Cerebellar cortex (tissue), 1 donor: ENCODE data around the gene CAV2.

Source experiments
- DNase-seq: peaks from one replicate; pipeline ENCODE4 v3.0.0-alpha.2; 2015; ENCODE audit warnings: low spot score

The CAV2 gene

GRCh38 chr7:116495736-116496135 lies 3.8 kb upstream of the CAV2 start:
- DNase-seq, result no peak

GRCh38 chr7:116496653-116497052 lies 2.9 kb upstream of the CAV2 start:
- DNase-seq, result no peak

- DNase-seq, result no peak
Measured at GRCh38 chr7:116497708-116498107, 1.8 kb upstream of the CAV2 start.

- DNase-seq, result no peak
Measured at GRCh38 chr7:116500078-116500853, 728 bp downstream of the CAV2 start.

- no peak for DNase-seq
Measured at GRCh38 chr7:116501425-116502167, 2.1 kb downstream of the CAV2 start.

- no peak for DNase-seq
Measured at GRCh38 chr7:116502201-116503096, 2.9 kb downstream of the CAV2 start.

GRCh38 chr7:116503835-116504234 lies 4.3 kb downstream of the CAV2 start:
- no peak for DNase-seq

GRCh38 chr7:116505278-116505677 lies 5.7 kb downstream of the CAV2 start:
- DNase-seq, result no peak

GRCh38 chr7:116505823-116506222 lies 6.3 kb downstream of the CAV2 start:
- no peak for DNase-seq

GRCh38 chr7:116509982-116510579 lies 10.5 kb downstream of the CAV2 start:
- DNase-seq, result no peak

- DNase-seq, result no peak
Measured at GRCh38 chr7:116510795-116511194, 11.3 kb downstream of the CAV2 start.

- DNase-seq, result no peak
Measured at GRCh38 chr7:116511552-116512519, 12.3 kb downstream of the CAV2 start.

GRCh38 chr7:116512520-116513188 lies 13.1 kb downstream of the CAV2 start:
- DNase-seq, result no peak

GRCh38 chr7:116515584-116515983 lies 16.0 kb downstream of the CAV2 start:
- DNase-seq, result no peak

GRCh38 chr7:116516324-116516723 lies 16.8 kb downstream of the CAV2 start:
- no peak for DNase-seq

GRCh38 chr7:116517626-116518025 lies 18.1 kb downstream of the CAV2 start:
- DNase-seq, result no peak

GRCh38 chr7:116518961-116519360 lies 19.4 kb downstream of the CAV2 start:
- no peak for DNase-seq

- DNase-seq, result no peak
Measured at GRCh38 chr7:116521046-116521664, 21.6 kb downstream of the CAV2 start.

GRCh38 chr7:116522247-116522646 lies 22.7 kb downstream of the CAV2 start:
- DNase-seq, result no peak

GRCh38 chr7:116524221-116524608 lies 24.7 kb downstream of the CAV2 start:
- no peak for DNase-seq
